Fibroblast of lung (primary cell): ENCODE results near the gene ATG9A.

Experiments used
- CTCF ChIP-seq, 2 donors: IDR thresholded peaks in 1 of 2; conservative IDR thresholded peaks in 1 of 2; 1 replicate in 1 of 2; 2 replicates in 1 of 2; pipeline ENCODE4 v1.5.1; 2011 to 2012; ENCODE audit warnings: low read length in 2 of 2, control low read depth in 1 of 2, inconsistent platforms in 1 of 2, low read depth in 1 of 2, mild to moderate bottlenecking in 1 of 2
- EZH2 ChIP-seq: IDR thresholded peaks from 2 replicates; pipeline ENCODE4 v1.5.1; 2012; ENCODE audit warnings: low read length, control low read depth, mild to moderate bottlenecking; ENCODE audit errors: missing control alignments

DNA sequence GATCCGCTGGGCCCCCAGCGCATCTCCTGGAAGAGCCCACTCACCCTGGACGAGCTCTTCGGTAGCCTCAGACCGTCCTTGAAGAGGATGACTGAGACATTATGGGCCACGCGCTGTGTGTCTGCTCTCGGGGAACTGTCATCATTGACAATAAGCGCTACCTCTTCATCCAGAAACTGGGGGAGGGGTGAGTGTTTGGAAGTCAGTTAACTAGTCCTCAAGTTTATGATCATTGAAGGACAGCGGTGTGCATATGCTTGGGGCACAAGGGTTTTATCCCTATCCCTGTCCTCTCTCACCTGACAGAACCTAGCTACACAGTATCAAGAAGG, 16.4 kb upstream of the ATG9A start:
- TF ChIP-seq CTCF (conservative IDR thresholded peaks at IDR 0.05 in 1 of 2, IDR thresholded peaks at IDR 0.05 in 1 of 2; ENCODE audit: low read depth in 1 of 2, low read length in 2 of 2): no peak
- no peak for TF ChIP-seq EZH2
